ENCODE data around the gene UBE2D2. TPM values are rescaled to one million over a fixed set of nuclear protein-coding genes. Genes with fewer than 3 reads are reported as not detected.
A peak's percentile ranks its signal among the peaks of the same experiment; 100 is the strongest.

UBE2D2 gene
- total and polyA plus RNA-seq, 10 of the 15 experiments (the other 5 are each of a cell fraction or from before 2014, with no cell fraction given) = 58.6 to 245 (median 128) TPM

DNA sequence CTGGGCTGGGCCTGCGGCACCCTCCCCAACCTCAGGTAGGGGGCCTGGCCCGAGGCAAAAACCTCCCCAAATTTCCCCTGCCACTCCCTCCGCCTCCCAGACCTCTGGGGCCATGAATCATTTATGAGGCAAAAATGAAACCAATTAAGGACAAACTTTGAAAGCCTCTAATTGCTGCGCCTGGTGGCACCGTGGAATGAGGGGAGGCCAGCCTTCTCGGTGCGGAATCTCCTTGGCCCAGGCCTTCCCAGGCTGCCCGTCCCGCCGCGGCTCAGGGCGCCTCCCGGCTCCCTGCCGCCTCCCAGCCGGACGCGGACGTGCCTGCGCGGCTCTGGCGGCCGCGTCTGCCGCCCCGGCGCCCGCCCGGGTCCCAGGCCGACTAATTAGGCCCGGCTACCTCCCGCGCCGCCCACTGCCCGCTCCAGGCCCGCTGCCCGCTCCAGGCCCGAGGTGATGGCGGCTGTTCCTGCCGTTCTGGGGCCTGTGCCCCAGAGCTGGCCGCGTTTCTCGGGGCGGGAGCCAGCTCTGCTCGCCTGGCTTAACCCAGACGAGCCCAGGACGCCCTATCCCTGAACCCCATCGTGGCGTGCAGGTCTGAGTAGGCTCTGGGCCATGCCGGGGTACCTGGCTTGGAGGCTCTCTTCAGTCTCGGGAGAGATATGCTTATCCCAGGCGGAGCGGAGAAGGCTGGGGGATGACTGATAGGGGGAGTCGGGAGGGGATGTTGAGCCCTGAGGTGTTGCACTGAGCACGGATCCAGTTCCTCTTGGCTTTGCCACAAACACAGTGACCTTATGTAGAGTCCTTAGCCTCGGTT, 107.1 kb downstream of the UBE2D2 start (continued):
- TF ChIP-seq E2F4 (IDR thresholded peaks at IDR 0.05; ENCODE audit: low read depth, low read length) (no peak), MYB (IDR thresholded peaks at IDR 0.05; ENCODE audit: borderline replicate concordance, low read depth, low read length) (0 out of 2 replicates have a peak, but pooled peaks have one; percentile 13), RAD51 (IDR thresholded peaks at IDR 0.05) (no peak), POU2F2 (IDR thresholded peaks at IDR 0.05; ENCODE audit: borderline replicate concordance, low read depth, low read length) (no peak), BCL11A (IDR thresholded peaks at IDR 0.05; ENCODE audit: low read depth, low read length) (peak; percentile 84), E4F1 (IDR thresholded peaks at IDR 0.05; ENCODE audit: borderline replicate concordance, partially characterized antibody) (no peak), CBX3 (IDR thresholded peaks at IDR 0.05; ENCODE audit: borderline replicate concordance, low read depth) (no peak), JUND (IDR thresholded peaks at IDR 0.05; ENCODE audit: low read depth, low read length) (no peak), CREB1 (IDR thresholded peaks at IDR 0.05; ENCODE audit: low read depth) (no peak), IRF4 (IDR thresholded peaks at IDR 0.05; ENCODE audit: low read depth, low read length) (no peak), SMAD1 (IDR thresholded peaks at IDR 0.05; ENCODE audit: low read depth, partially characterized antibody) (no peak), GATAD2B (conservative IDR thresholded peaks at IDR 0.05; ENCODE audit: low read depth) (peak; percentile 89), KDM1A (IDR thresholded peaks at IDR 0.05; ENCODE audit: borderline replicate concordance) (no peak), MXI1 (IDR thresholded peaks at IDR 0.05; ENCODE audit: low read depth, low read length) (0 out of 2 replicates have a peak, but pooled peaks have one; percentile 24), MEF2B (IDR thresholded peaks at IDR 0.05; ENCODE audit: partially characterized antibody, poor library complexity, severe bottlenecking) (peak; percentile 6), NFYB (IDR thresholded peaks at IDR 0.05; ENCODE audit: insufficient read depth, low read depth, low read length) (no peak)
- TF ChIP-seq, protein P1, sequence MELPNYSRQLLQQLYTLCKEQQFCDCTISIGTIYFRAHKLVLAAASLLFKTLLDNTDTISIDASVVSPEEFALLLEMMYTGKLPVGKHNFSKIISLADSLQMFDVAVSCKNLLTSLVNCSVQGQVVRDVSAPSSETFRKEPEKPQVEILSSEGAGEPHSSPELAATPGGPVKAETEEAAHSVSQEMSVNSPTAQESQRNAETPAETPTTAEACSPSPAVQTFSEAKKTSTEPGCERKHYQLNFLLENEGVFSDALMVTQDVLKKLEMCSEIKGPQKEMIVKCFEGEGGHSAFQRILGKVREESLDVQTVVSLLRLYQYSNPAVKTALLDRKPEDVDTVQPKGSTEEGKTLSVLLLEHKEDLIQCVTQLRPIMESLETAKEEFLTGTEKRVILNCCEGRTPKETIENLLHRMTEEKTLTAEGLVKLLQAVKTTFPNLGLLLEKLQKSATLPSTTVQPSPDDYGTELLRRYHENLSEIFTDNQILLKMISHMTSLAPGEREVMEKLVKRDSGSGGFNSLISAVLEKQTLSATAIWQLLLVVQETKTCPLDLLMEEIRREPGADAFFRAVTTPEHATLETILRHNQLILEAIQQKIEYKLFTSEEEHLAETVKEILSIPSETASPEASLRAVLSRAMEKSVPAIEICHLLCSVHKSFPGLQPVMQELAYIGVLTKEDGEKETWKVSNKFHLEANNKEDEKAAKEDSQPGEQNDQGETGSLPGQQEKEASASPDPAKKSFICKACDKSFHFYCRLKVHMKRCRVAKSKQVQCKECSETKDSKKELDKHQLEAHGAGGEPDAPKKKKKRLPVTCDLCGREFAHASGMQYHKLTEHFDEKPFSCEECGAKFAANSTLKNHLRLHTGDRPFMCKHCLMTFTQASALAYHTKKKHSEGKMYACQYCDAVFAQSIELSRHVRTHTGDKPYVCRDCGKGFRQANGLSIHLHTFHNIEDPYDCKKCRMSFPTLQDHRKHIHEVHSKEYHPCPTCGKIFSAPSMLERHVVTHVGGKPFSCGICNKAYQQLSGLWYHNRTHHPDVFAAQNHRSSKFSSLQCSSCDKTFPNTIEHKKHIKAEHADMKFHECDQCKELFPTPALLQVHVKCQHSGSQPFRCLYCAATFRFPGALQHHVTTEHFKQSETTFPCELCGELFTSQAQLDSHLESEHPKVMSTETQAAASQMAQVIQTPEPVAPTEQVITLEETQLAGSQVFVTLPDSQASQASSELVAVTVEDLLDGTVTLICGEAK (IDR thresholded peaks at IDR 0.05; ENCODE audit: borderline replicate concordance) = no peak
- TF ChIP-seq, protein P2, sequence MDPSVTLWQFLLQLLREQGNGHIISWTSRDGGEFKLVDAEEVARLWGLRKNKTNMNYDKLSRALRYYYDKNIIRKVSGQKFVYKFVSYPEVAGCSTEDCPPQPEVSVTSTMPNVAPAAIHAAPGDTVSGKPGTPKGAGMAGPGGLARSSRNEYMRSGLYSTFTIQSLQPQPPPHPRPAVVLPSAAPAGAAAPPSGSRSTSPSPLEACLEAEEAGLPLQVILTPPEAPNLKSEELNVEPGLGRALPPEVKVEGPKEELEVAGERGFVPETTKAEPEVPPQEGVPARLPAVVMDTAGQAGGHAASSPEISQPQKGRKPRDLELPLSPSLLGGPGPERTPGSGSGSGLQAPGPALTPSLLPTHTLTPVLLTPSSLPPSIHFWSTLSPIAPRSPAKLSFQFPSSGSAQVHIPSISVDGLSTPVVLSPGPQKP (IDR thresholded peaks at IDR 0.05; ENCODE audit: low read depth, low read length) = no peak
